GM19452 (cell line): ENCODE results near the gene CENPQ.

Experiments used
- ATAC-seq: cut with Tn5 transposase; IDR thresholded peaks from one replicate; pipeline ENCODE4 v1.9.1; 2021; ENCODE audit not compliant: unreplicated experiment

CENPQ gene

GRCh38 chr6:49539102-49539501 lies 75.9 kb downstream of the CENPQ start:
- no peak for ATAC-seq

- no peak for ATAC-seq
These were observed 77.4 kb downstream of the CENPQ start for GRCh38 chr6:49540614-49541013.

GRCh38 chr6:49541210-49541724 lies 78.1 kb downstream of the CENPQ start:
- ATAC-seq = no peak

GRCh38 chr6:49541936-49542335 lies 78.8 kb downstream of the CENPQ start:
- no peak for ATAC-seq
